Activated CD8-positive, alpha-beta memory T cell treated with anti-CD3 and anti-CD28 coated beads for 4 hours (primary cell): ENCODE results near the gene PPP1R37.

Experiments used
- DNase-seq, 2 donors: peaks; one replicate each; pipeline ENCODE4 v3.0.0-alpha.2; 2020; ENCODE audit warnings: low read depth in 2 of 2

The PPP1R37 gene, protein sequence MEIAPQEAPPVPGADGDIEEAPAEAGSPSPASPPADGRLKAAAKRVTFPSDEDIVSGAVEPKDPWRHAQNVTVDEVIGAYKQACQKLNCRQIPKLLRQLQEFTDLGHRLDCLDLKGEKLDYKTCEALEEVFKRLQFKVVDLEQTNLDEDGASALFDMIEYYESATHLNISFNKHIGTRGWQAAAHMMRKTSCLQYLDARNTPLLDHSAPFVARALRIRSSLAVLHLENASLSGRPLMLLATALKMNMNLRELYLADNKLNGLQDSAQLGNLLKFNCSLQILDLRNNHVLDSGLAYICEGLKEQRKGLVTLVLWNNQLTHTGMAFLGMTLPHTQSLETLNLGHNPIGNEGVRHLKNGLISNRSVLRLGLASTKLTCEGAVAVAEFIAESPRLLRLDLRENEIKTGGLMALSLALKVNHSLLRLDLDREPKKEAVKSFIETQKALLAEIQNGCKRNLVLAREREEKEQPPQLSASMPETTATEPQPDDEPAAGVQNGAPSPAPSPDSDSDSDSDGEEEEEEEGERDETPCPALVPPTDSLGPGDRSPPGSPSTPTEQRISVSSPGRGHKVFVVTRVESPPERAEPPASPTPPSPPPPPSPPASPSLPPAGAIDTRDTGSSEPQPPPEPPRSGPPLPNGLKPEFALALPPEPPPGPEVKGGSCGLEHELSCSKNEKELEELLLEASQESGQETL

DNA sequence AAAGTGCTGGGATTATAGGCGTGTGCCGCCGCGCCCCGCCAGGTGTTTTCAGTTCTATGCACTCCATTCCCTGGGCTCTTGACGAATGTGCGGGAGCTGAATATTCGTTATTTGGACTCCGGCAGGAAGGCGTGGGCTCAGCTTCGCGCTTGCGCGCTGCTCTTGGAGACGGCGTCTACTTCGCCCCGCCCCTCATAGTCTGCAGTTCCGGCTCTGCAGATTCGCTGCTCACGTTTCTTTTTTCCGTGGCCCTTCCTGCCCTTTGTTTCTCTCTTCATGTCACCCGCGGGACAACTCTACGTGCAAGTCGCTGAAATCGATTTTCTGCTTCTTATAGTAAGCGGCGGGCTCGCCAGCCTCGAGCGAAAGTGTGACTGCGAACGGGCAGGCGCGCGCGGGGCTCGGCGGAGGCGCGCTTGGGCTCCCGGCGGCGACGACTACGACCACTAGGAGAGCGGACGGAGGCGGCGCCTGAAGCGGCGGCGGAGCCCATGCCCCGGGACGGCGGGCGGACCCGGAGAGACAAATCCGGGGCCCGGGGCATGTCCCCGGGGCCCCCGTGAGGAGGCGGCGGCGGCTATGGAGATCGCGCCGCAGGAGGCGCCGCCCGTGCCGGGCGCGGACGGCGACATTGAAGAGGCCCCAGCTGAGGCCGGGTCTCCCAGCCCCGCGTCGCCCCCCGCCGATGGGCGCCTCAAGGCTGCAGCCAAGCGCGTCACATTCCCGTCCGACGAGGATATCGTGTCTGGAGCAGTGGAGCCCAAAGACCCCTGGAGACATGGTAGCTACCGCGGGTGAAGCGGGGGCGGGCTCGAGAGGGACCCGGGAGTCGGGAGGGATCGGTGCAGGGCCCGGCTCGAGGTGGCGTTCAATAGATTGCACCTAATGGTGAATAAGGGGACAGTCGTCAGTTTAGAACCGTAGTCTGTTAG is at the start of gene PPP1R37:
Gene PPP1R37, plus strand, starts transcription at position 433 of the 932 bp plus-strand sequence. Its CDS starts 147 bp downstream, at position 580.
- peak; percentile 83 to 87 for DNase-seq

DNA sequence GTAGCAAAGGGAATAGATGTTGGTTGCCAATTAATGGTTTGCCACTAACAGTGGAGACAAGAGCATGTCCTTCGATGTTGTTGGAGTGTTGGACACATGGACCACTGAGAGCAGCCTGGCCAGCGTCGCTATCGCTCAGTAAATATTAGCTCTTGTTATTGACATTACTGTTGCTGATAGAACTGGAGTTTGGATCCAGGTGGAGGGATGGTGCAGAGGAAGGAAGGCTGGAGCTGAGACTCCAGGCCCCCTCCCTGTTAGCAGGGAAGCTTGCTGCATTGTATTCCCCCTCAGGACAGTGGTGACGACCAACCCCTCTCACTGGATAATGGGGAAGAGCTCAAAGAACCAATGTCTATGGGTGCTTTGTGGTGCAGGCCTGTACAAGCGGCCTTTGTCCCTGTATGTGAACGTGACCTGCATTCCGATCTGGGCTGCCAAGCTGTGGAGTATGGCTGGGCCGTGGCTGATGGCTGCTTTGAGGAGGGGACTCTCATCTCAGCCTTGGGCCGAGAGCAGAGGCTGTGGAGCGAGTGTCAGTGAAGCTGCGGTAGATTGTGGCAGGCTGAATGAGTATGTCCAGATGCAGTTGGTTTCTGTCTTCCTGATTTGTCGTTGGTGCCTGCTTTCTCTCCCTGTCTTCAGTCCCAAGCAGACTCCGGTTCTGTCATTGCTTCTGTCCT is 47.2 kb upstream of the PPP1R37 start:
- DNase-seq, result no peak

DNA sequence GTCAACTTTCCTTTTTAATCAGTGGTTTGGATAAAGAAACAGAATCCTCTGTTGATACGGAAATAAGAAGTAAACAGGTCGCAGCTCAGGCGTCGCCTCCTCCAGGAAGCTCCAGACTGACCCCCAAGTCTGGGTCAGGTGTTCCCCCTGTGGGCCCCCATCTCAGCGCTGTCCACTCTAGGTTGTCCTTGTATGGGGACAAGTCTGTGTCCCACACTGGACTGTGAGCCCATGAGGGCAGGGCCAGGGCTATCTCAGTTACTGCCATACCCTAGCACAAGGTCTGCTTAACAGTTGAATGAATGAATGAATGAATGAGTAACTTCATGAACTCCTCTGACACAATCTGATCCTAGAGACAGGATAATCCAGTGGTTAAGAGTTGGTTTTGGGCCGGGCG is 46.6 kb upstream of the PPP1R37 start:
- DNase-seq, result no peak

DNA sequence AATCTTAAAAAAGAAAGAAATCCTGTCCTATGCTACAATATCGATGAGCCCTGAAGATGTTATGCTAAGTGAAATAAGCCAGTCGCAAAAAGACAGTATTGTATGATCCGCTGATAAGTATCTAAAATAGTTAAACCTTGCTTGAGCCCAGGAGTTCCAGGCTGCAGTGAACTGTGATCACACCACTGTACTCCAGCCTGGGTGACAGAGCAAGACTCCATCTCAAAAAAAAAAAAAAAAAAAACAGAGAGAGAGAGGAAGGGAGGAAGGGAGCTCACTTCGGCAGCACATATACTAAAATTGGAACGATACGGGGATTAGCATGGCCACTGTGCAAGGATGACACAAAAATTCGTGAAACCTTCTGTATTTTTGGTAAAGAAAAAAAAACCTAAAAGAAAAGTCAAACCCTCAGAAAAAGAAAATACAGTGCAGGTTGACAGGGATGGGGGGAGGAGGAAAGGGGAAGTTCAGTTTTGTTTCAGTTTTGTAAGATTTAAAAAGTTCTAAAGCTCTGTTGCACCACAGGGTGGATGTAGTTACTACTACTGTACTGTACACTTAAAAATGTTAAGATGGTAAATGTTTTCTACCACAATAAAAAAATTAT is 45.7 kb upstream of the PPP1R37 start:
- no peak for DNase-seq

DNA sequence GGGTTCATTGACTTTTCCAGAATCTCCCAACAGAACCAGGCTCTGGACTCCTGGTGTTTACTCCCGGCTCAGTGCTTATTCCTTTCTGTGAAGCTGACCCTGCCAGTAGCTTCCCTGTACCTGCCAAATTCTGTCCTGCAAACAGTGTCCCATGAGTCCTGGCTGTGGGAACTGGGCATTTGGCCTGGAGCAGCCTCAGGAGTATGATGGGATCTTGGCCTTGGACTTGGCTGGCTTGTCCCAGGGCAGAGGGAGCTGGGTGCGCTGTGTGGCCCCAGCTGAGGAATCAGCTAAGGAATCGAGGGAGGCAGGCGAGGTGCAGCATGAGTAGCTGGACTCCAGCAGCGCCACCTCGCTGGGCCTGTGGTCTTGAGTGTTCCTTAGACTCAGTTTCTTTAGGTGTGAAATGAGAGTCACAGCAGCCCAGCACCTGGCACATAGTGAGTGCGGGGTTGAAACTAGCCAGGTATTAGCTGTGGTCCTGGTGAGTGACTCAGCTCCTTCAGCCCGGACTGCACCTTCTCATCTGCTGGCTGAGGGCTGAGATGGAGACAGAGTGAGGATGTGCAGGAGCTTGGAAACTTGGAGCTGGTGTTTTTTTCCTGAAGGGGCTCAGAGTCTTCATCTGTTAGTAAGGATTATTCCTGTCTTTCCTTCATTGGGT is 43.8 kb upstream of the PPP1R37 start:
- DNase-seq, result no peak

DNA sequence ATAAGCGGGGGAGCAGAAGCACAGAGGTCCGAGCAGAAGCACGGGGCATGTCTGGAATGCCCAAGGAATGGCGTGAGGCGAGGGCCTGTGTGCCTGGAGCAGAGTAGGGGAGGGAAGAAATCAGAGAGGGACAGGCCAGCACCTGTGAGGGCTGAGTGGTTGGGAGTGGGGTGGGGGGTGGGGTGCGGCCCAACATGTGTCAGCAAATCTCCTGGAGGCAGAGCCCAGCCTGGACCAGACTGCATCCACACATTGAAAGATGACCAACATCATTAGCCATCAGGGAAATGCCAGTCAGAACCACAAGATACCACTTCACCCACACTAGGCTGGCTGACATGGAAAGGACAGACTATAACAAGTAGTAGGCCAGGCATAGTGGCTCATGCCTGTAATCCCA is 42.9 kb upstream of the PPP1R37 start:
- no peak for DNase-seq

DNA sequence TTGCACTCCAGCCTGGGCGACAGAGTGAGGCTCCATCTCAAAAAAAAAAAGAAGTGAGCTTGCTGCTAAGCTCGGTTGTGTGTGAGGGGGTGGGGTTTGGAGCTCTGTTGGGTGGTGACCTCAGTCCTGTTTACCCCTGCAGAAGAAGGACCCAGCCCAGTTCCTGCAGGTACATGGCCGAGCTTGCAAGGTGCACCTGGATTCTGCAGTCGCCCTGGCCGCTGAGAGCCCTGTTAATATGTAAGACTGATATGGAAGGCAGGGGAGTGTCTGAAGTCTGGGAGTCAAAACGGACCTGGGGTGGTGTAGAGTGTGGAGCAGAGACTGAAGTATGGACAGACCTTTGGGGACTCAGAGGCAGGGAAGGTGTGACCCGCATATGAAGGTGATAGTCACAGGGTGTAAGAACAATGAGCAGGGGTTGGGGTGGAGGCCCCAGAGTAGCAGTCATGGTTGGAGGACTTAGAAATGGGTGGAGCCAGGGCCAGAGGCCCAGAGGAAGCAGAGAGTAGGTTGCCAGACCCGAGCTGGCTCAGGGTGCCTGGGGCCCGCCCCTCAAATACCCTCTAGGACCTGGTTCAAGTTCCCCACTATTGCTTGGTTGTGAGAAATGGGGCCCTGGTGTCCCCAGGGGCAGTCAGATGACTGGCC is 40.9 kb upstream of the PPP1R37 start:
- no peak for DNase-seq

DNA sequence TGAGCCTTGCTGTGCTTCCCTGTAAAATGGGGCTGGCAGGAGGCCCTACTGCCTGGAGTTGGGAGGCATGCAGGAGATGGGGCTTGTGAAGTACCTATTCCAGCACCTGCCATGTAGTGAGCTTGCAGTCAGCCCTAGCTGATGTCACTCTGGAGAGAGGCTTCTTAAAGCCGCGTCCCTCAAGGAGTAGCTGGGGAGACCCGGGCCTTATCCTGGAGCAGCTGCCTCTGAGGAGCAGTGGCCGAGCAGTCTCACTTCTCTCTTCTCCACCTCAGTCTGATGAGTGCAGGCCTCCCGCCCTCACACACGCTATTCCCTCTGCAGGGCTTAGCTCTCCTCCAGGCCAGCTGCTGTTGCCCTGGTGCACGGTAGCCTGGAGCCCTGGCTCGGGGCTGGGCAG is 36.1 kb upstream of the PPP1R37 start:
- DNase-seq, result no peak

DNA sequence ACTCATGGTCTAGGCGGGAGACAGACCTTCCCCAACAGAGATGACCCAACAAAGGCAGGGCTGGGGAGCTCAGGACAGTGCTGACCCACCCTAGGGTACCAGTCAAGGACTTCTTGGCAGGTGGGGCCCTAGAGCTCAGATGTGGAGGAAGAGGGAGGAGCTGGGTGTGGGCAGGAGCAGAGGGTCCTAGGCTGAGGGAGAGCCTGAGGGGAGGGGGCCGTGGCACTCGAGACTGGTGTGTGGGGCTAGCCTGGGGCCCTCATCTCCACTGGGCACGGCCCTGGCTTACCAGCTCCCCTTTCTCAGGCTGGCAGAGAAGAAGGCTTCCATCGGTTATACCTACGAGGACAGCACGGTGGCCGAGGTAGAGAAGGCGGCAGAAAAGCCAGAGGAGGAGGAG is 35.5 kb upstream of the PPP1R37 start:
- DNase-seq, result no peak

DNA sequence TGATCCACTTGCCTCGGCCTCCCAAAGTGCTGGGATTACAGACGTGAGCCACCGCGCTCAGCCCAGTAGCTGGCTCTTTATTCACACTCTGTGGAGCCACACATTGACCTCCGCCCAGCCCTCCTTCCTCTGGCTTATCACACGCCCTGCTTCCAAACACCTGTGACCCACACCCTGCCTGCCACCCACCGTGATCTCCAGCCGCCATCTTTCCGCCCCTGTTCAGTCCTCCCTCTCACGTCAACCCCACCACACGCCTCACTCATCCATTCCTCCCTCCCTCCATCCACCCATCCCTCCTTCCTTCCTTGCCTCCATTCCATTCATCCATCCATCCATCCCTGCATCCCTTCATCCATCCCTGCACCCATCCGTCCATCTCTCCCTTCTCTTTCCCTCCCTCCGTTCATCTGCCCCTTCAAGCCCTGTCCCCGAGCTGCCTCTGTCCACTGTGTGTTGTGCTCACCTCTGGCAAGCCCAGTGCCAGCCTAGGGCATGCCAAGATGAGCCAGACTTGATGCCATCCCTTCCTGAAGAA is 34.3 kb upstream of the PPP1R37 start:
- DNase-seq, result no peak

DNA sequence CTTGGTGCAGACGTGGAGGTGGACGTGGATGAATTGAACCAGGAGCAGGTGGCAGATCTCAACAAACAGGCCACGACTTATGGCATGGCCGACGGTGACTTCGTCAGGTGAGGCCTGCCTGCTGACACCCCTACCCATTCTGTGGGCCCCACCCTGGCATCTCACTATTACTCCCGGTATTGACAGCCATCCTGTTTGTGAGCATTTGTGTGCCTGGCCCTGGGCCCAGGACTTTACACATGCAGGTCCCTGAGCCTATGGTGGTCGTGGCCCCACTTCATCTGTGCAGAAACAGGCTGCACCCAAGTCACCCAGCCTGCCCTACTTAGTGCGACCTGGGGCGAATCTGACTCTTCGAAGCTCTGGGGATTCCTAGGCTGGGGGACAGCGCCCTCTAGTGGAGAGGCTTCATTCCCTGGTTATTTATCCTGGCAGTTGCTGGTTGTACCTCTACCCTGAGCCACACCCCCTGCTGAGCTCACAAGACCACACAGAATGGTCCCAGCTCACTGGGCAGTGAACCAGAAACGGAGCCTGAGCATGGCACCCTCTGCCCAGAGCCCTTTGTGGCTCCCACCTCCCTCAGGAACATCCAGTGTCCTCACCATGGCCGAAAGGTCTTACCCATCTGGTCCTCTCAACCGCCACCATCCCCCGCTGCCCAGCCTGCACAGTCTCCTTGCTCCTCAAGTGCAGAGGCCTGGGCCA is 33.6 kb upstream of the PPP1R37 start:
- DNase-seq, result peak; percentile 66 to 68

DNA sequence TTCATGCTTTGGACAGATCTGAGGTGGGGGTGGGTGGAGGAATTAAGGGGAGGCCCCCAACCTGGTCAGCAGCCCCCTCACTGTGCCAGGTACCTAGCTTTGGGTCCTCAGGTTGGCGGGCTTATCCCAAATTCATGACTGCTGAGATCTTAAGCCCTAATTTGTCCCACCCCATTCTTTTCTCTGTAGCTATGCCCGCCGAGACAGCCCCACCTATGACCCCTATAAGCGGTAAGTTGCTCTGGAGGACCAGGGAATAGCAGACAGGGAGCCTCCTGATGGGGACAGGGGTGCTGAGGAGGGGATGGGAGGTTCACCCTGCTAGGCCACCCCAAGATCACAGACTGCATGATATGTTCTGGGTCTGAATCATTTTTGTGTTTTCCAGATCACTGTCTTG is 31.0 kb upstream of the PPP1R37 start:
- no peak for DNase-seq

DNA sequence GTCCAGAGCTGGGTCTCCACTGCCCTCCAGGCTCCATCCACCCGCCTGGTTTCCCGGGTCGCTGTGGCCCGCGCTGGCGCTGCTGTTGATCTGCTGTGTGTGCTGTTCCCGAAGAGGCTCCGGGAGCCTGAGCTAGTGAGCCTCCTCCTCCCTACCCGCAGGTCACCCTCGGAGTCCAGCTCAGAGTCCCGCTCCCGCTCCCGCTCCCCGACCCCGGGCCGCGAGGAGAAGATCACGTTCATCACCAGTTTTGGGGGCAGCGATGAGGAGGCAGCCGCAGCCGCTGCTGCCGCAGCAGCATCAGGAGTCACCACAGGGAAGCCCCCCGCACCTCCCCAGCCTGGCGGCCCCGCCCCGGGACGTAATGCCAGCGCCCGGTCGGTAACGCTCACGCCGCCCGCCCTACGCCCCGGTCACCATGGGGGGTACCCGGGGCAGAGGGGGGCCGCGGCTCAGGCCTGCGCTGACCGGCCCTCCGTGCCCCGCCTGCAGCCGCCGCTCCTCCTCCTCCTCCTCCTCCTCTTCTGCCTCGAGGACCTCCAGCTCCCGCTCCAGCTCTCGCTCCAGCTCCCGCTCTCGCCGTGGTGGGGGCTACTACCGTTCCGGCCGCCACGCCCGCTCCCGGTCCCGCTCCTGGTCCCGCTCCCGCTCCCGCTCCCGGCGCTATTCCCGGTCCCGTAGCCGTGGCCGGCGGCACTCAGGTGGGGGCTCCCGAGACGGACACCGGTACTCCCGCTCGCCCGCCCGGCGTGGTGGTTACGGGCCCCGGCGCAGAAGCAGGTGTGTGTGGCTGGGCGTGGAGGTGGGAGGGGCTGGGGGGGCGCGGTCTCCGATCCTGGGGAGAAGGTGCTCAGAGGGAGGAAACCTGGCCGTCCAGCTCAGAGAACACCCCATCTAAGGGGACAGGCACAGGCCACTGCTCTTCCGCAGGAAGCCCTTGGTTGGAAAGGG is 28.9 kb upstream of the PPP1R37 start:
- DNase-seq, result no peak

DNA sequence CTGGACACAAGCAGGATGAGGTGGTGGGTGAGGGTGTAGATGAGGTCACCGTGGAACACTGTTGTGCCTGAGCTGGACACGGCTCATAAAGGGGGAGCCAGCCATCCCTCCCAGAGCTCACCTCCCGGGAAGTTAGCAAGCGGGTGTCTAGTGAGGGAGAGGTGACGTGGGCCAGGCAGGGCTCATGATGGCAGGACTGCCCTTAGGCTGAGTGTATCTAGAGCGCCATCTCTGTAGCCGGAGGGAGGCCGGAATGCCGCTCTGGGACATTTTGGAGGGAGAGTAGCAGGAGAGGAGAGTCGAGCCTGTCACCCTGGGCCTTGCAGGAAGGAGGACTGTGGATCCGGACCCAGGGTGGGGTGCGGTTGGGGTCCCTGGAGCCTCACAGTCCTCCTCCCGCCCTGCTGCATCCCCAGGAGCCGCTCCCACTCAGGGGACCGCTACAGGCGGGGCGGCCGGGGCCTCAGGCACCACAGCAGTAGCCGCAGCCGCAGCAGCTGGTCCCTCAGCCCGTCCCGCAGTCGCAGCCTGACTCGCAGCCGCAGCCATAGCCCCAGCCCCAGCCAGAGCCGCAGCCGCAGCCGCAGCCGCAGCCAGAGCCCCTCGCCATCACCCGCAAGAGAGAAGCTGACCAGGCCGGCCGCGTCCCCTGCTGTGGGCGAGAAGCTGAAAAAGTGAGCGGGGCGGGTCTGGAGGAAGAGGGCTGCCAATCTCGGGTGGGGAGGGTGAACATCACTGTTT is 25.9 kb upstream of the PPP1R37 start:
- no peak for DNase-seq

DNA sequence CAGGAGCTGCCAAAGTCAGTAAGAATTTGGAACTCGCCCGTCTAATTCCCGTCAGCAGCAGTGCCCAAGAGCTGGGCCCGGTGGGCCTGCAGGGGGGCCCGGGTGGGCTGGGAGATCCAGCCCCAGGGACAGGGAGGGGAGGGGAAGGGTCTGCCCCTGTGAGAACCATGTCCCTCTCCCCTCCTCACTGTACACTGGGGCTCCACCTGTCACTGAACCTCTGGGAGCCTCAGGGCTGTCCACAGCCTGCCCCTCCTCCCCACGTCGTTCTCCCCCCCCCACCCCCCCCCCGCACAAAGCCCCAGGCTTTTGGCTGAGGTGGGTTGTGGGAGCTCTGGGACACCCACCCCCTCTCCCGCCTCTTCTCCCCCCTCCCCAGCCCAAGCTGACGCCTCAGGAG is 24.9 kb upstream of the PPP1R37 start:
- DNase-seq, result no peak

DNA sequence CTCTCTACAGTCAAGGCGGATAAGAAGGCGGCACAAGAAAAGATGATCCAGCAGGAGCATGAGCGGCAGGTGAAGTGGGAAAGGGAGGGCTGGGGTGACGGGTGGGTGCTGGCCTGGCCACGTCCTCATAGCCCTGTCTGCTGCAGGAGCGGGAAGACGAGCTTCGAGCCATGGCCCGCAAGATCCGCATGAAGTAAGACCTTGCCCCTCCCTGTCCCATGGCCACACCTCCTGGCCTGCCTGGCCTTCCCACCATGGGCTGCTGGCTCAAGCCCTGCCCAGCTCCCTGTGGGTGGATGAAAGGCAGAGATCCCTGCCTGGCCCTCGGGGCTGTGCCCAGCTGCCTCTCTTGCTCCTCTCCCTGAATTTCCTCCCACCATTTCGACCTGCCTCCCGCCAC is 23.9 kb upstream of the PPP1R37 start:
- DNase-seq, result no peak

DNA sequence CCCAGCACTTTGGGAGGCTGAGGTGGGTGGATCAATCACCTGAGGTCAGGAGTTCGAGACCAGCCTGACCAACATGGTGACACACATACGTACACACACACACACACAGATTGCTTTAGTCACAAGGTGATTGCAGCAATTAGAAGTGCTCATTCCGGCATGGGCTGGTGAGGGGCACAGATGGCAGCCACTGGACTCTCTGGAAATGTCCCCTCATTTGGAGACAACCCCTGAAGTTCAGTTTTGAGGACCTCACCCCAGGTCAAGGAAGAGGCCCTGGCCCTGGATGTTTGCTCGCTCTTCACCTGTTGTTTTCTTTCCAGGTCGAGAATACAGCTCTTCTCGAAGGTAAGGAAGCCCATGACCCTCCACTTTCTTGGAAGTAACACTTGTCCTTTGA is 22.8 kb upstream of the PPP1R37 start:
- no peak for DNase-seq
